Measurements from ENCODE around the gene PCBP3. TPM values are rescaled to one million over a fixed set of nuclear protein-coding genes. Genes with fewer than 3 reads are reported as not detected.

The PCBP3 gene
- total and polyA plus RNA-seq, 2 of the 8 experiments (the other 6 are each of a cell fraction or from before 2014, with no cell fraction given) = 3.5 to 6.3 TPM

- H4K20me1 ChIP-seq (replicated peaks in 1 of 2; ENCODE audit: control insufficient read depth in 1 of 2, insufficient read depth in 2 of 2, low read length in 2 of 2) = peaks cover 3 to 6% of the 10 kb centered on the region in 2 experiments
- H2BK12ac ChIP-seq (ENCODE audit: low read depth, low read length) = no peak overlapping the region
- DNase-seq (ENCODE audit: low read depth in 1 of 2, low spot score in 2 of 2) (no peak), FAIRE-seq (no peak)
- no peaks in the 10 kb centered on the region for H3K9me3 ChIP-seq (ENCODE audit: insufficient read depth in 2 of 2, low read depth in 1 of 2, low read length in 1 of 2)
- H3K27ac ChIP-seq (ENCODE audit: low read depth, low read length) = no peak overlapping the region
- H2AFZ ChIP-seq (ENCODE audit: low read length) = no peak overlapping the region
- peaks cover 2 to 8% (median 6%) of the 10 kb centered on the region in 4 experiments; a peak in 4 of 7 replicates for H3K4me1 ChIP-seq (replicated peaks in 1 of 4; ENCODE audit: control insufficient read depth in 3 of 4, insufficient read depth in 4 of 4, low read length in 3 of 4)
- no peak overlapping the region for H3K4ac ChIP-seq (replicated peaks; ENCODE audit: insufficient read length, low read depth, low read length)
- no peak overlapping the region for H2BK15ac ChIP-seq (ENCODE audit: low read length)
- H3K27me3 ChIP-seq (replicated peaks in 1 of 4; ENCODE audit: control insufficient read depth in 3 of 4, extremely low read depth in 1 of 4, insufficient read depth in 3 of 4, low read length in 3 of 4) = peaks cover 2 to 35% (median 24%) of the 10 kb centered on the region in 4 experiments
- no peak overlapping the region for H2BK120ac ChIP-seq (replicated peaks; ENCODE audit: low read depth, low read length)
- H3K23ac ChIP-seq (ENCODE audit: insufficient read length) = no peak overlapping the region
- no peaks in the 10 kb centered on the region for H3K79me1 ChIP-seq (ENCODE audit: low read depth, low read length)
- no peak overlapping the region for H4K5ac ChIP-seq (ENCODE audit: insufficient read length, low read depth, low read length)
- 0 out of 2 replicates have a peak overlapping the region, but pooled peaks have one; percentile 19 for H4K8ac ChIP-seq (ENCODE audit: extremely low read depth, insufficient read depth, low read length)
- ChIA-PET CTCF (ENCODE audit: partially characterized antibody) (no interaction called here), POLR2A (ENCODE audit: partially characterized antibody) (no interaction called here)
- H3K56ac ChIP-seq (replicated peaks; ENCODE audit: insufficient read length, low read depth, low read length) = no peak overlapping the region
- H3K18ac ChIP-seq (ENCODE audit: extremely low read depth, low read length) = no peak overlapping the region
- no peak overlapping the region for H3K14ac ChIP-seq (ENCODE audit: insufficient read length)
- H4K91ac ChIP-seq (replicated peaks; ENCODE audit: insufficient read length, low read length) = no peak overlapping the region
- H2AK5ac ChIP-seq (ENCODE audit: low read depth, low read length) = no peak overlapping the region
- peaks cover 3% of the 10 kb centered on the region; the same call in 1 of the 2 replicates for H3K23me2 ChIP-seq (ENCODE audit: low read depth, low read length)
- H3K4me3 ChIP-seq (ENCODE audit: extremely low read depth in 1 of 4, insufficient read depth in 2 of 4, low read depth in 3 of 4, low read length in 4 of 4) = peak overlapping the region in 3 of 4 experiments; percentile 6 to 66 (median 47); a peak in 4 of 8 replicates
- H3K4me2 ChIP-seq (ENCODE audit: insufficient read depth in 1 of 2, low read depth in 2 of 2, low read length in 2 of 2) = peak overlapping the region; percentile 59 to 61; a peak in 3 of 4 replicates
- H3K79me2 ChIP-seq (ENCODE audit: control insufficient read depth in 1 of 2, insufficient read depth in 2 of 2, low read length in 2 of 2) = no peaks in the 10 kb centered on the region
- H2BK5ac ChIP-seq (ENCODE audit: low read depth, low read length) = no peak overlapping the region
- 6% methylated on average over 36 of the region's 91 CpGs; no CpG with 5 or more reads in 1 of the 2 experiments for WGBS, 2 experiments (ENCODE audit: extremely low coverage in 1 of 2, insufficient coverage in 1 of 2, insufficient read length in 1 of 2, insufficient replicate concordance in 2 of 2, low coverage in 1 of 2, low lambda C conversion rate in 2 of 2, missing lambda C conversion rate in 1 of 2)
- H3K9ac ChIP-seq (replicated peaks in 1 of 4; ENCODE audit: extremely low read depth in 1 of 4, low read depth in 3 of 4, low read length in 3 of 4) = no peak overlapping the region
- no peak overlapping the region for H2BK20ac ChIP-seq (ENCODE audit: low read length)
- no peaks in the 10 kb centered on the region for H3K36me3 ChIP-seq (ENCODE audit: control insufficient read depth in 2 of 4, insufficient read depth in 4 of 4, low read length in 3 of 4)
- 0 out of 4 replicates have a peak, but pooled peaks of 1 of the 2 experiments have one; percentile 44 for TF ChIP-seq HDAC2 (IDR thresholded peaks at IDR 0.05; ENCODE audit: borderline replicate concordance in 1 of 2, low read depth in 2 of 2, low read length in 2 of 2)
Measured at GRCh38 chr21:45642122-45642813, 1.3 kb upstream of the PCBP3 start.
